HG02623 (cell line): ENCODE data around the gene PSME1.

Experiments
- ATAC-seq: cut with Tn5 transposase; IDR thresholded peaks from one replicate; pipeline ENCODE4 v1.9.1; 2021; ENCODE audit warnings: moderate library complexity; ENCODE audit not compliant: unreplicated experiment

PSME1 gene

DNA sequence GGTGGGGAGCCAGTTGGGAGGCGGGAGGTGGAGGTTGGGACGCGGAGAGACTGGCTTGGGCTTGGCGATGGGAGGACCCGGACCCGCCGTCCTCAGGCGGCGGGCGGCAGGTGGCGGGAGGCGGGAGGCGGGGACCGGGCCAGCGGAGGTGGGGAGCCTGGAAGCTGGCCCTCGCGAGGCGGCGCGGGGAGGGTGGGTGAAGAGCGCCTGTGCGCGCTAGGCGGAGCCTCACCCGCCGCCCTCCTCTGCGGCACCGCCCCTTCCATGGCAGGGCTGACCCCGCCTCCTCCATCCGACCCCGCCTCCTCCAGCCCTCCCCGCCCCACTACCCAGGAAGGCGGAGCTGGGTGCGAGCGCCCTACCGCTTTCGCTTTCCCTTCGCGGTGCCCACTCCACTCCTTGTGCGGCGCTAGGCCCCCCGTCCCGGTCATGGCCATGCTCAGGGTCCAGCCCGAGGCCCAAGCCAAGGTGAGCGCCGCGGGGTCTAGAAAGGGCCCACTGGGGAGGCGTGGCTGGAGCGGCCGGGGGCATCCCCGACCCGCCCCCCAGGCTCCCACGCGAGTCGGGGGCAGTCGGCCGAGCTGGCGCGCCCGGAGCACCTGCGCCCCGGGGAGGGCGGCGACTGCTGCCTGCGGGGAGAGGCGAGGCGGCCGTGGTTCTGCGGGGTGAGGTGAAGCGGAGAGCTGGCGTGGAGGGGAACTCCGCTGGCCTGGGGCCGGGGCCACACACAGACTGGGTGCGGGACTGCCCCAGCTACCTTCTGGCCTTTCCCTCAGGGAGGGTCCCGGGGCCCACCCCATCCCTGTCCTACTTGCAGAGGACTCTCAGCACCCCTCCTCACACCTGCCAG lies at the start of gene PSME1:
PSME1 (plus strand) TSS at position 361 of the 850 bp plus-strand sequence; CDS start at position 430, 69 bp downstream.
- peak; percentile 80 for ATAC-seq

DNA sequence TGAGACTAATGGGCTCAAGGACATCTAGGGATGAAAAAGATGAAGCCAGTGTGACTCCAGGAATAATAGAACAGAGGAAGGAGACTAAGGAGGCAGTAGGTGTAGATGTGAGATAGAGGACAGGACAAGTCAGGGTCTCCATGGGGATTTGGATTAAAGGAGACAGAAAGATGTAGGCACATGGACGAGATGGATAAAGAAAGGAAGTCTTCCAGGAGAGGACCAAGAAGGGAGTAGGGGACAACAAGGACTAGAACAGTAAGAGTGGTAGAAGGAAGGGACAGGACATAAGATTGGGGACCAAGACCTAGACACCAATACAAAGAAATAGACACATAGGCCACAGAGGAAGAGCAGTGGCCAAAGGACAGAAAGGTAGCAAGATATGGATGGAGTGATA lies 49.0 kb upstream of the PSME1 start:
- ATAC-seq, result no peak

DNA sequence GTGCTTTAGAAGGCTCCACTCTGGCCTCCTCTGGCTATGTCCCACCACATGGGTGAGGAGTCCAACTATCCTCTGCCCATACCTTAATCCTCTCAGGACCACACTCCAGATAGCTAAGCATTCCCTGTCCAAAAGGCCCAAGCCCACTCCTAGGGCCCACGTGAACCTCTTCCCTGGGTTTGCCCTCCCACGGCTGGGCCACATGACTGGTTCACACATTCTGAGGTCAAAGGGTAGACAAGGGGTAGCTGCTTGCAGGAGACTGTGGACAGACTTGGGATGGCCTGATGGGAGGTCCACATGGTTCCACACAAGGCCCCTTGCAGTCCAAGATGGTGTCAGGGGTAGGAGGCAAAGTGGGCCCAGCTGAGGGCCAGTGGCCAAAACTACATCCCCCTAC lies 47.9 kb upstream of the PSME1 start:
- no peak for ATAC-seq

DNA sequence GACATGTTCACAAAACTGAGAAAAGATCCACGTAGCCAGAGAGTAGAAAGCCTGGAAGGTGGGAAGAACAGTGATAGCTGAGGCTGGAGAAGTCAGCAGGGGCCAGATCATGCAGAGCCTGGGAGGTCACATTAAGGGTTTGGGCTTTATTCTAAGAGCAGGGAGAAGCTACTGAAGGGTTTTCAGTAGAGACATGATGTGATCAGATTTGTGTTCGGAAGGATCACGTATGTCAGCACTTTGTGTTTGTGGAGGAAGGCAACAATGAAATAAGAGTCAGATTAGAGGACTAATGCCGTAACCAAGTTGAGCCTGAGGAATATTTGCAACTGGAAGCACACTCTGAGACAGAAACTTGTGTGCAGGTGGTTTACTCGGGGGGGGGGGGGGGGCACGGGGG lies 46.1 kb upstream of the PSME1 start:
- ATAC-seq, result no peak

DNA sequence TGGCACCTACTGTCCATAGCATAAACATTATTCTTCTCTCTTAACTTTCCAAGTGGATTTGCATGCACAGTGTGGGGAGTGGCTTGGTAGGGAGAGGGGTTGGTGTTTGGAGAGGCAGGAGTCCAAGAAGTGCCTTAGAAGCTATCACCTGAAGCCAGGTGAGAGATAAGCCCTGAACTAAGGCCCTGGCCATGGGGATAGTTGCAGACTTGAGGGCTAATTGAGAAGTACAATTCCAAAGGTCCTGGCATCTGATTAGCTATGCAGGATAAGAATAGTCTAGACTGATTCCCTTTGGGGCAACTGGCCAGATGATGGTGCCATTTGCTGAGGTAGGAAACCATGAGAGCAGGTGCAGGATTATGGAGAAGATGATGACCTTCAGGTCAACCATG lies 43.9 kb upstream of the PSME1 start:
- ATAC-seq, result no peak

DNA sequence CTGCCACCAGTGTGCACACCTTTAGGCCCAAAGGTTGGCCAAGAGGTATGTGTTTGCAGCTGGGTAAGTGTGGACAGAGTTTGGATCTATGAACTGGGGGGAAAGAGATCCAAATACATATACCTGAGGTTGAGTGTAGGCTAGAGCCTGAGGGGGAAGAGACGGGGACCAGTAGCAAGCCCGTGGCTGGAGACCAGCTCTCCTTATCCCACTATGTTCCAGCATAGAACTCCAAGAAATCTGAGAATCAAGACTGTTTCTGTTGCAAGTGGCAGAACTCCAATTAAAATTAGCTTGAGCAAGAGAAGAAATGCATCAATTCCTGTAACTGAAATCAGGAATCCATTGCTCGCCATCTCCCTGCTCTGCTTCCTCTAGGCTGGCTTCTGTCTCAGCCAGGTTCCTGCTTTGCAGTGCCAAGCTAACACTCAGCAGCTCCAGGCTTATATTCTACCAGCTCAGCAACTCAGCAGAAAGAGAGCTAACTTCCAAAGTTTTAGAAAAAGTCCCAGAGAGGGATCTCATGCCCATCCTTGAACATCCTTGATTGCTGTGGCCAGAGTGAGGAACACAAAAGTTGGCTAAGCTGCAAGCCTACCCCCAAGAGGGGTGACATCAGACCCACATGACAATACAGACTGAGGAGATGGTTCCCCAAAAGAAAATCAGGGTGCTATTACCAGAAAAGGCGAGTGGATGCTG lies 43.3 kb upstream of the PSME1 start:
- ATAC-seq, result no peak

DNA sequence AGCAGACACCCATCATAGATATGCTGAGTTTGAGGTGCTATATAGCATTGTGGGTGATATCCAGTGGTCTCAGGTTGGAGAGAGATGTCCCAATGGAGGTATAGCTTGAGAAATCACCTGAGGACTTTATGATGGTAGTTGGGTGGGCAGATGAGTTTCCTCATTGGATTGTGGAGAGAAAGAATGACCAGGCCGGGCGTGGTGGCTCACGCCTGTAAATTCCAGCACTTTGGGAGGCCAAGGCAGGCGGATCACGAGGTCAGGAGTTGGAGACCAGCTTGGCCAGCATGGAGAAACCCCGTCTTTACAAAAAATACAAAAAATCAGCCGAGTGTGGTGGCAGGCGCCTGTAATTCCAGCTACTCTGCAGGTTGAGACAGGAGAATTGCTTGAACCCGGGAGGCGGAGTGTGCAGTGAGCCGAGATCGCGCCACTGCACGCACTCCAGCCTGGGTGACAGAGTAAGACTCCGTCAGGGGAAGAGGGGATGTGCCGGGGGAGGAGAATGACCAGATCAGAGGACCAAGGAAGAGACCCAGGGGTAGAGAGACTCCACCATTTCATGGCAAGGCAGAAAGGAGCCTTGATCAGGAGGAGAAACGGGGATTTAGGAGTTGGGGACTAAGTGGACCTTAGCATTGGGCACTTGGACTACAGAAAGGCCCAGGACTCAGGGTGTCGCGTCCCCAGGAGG lies 42.6 kb upstream of the PSME1 start:
- no peak for ATAC-seq

DNA sequence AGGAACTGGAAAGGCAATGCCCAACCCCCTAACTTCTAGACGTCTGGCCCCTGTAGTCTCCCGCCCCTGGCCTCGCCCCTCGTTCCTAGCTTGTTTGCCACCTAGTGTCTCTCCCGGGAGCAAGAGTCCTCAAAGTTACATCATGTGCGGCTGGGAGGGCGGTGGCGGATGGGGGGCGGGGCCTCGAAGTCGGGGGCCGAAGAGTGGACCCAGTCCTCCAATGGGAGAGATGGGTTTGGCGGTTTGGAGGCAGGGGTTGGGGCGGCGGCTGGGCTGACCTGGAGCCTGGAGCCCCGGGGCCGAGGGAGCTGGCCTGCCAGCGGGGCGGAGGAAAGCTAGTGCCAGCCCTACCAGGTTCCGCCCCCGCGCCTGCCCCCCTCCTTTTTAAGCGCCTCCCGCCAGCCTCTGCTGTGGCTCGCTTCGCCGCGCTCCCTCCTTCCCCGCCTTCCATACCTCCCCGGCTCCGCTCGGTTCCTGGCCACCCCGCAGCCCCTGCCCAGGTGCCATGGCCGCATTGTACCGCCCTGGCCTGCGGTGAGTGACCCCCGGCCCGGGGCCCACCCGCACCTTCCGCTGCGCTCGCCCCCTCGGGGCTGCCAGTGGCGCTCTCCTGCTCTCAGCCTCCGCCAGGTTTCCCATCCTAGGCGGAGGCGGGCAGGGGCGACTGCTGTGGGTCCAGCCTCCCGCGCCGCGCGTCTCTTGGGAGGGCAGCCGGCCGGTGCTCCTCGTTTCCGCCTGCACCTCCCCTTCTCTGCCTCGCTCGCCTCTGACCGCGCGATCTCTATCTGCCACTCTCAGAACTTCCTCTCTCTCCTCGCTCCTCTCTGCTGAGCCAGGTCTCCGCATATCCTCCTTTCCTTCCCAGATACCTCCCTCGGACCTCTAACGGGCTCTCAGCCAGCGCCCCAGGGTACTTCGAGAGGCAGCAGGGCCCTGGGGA lies 41.8 kb upstream of the PSME1 start, which contains the start of gene PCK2:
PCK2 (plus strand) TSS at position 411 of the 940 bp plus-strand sequence; CDS start at position 506, 95 bp downstream.
- ATAC-seq, result peak; percentile 41

DNA sequence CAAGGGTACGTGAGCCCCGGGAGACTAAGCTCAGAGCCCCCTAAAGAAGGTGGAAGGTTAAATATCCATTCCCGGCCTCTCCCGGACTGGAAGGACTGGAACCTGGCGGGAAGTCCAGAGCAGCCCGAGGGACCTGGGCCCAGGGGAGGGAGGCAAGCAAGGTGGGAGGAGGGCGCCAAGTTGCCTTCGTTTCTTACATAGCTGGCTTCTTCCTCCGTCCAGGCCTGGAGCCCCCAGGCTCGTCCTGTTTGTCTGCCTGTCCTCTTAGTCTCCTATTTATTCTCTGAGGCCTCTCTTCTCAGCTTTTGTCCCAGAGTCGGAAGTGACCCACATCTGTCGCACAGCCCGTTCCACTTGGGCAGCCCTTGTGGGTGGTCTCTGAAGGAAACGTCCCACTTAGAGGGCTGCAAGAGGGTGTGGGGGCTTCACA lies 41.1 kb upstream of the PSME1 start:
- ATAC-seq, result no peak

DNA sequence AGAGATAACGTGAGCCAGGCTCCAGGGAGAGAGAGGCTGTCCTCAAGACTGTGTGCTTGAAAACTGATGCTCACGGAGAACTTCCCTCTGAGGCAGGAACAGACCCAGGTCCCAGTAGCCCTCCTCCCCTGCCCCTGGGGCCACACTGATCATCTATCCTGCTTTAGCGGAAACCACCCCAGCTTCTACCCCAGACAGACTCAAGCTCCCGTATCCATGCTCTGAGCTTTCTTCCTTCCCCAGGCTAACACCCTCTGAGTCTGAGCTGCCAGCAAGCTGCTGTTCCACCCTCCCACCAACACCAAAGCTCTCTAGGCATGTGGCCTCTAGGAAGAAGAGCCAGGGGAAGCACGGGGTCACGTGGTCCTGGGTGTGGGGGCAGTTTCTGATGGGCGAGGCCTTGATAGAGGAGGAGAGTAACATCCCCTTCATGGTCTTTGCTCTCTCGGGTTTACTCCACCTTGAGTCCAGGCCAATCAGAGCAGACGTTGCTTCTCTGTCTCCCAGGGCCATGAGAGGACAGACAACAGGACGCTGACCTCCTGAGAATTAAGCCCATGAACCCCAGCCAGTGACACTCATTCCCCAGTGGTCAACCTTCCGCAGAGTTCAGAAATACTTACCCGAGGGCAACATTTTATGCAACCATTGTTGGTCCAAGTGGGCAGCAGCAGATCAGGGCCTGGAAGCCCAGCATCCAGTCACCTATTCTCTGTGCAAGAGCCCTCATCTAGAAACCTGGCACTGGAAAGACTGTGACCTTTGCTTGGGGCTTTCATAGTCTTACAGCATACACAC lies 40.5 kb upstream of the PSME1 start:
- peak; percentile 68 for ATAC-seq

DNA sequence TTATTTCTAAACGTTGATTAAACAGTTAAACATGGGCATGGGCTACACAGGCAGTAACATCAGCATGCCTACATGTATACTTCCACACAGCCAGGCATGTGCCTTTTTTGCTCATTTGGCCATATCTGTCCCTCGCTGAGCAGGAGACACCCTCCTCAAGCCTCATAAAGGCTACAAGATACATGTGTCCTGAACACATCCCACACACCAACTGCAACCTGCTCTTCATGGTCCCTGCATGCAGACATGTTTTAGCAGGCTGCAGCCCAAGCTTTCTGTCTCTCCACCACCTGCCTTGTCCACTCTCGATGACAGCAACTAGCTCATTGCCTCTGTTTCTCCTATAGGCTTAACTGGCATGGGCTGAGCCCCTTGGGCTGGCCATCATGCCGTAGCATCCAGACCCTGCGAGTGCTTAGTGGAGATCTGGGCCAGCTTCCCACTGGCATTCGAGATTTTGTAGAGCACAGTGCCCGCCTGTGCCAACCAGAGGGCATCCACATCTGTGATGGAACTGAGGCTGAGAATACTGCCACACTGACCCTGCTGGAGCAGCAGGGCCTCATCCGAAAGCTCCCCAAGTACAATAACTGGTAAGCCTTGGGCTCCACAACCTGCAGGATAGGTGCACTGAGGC lies 39.3 kb upstream of the PSME1 start:
- ATAC-seq, result no peak

DNA sequence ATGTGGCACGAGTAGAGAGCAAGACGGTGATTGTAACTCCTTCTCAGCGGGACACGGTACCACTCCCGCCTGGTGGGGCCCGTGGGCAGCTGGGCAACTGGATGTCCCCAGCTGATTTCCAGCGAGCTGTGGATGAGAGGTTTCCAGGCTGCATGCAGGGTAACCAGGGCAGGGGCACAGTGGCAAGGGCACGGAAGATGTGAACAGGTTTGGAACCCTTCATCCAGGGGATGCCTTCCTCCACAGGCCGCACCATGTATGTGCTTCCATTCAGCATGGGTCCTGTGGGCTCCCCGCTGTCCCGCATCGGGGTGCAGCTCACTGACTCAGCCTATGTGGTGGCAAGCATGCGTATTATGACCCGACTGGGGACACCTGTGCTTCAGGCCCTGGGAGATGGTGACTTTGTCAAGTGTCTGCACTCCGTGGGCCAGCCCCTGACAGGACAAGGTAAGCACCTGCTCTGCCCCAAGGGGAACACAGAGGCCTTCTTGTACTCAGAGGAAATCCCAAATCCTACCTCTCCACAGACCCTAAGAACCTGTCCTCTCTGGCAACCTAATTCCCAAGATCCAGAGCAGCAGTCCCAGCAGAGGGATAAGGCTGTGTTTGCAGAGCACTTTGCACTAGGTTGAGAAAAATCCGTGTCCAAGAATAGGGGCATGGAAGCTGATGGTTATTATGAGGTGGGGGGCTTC lies 37.6 kb upstream of the PSME1 start:
- no peak for ATAC-seq

DNA sequence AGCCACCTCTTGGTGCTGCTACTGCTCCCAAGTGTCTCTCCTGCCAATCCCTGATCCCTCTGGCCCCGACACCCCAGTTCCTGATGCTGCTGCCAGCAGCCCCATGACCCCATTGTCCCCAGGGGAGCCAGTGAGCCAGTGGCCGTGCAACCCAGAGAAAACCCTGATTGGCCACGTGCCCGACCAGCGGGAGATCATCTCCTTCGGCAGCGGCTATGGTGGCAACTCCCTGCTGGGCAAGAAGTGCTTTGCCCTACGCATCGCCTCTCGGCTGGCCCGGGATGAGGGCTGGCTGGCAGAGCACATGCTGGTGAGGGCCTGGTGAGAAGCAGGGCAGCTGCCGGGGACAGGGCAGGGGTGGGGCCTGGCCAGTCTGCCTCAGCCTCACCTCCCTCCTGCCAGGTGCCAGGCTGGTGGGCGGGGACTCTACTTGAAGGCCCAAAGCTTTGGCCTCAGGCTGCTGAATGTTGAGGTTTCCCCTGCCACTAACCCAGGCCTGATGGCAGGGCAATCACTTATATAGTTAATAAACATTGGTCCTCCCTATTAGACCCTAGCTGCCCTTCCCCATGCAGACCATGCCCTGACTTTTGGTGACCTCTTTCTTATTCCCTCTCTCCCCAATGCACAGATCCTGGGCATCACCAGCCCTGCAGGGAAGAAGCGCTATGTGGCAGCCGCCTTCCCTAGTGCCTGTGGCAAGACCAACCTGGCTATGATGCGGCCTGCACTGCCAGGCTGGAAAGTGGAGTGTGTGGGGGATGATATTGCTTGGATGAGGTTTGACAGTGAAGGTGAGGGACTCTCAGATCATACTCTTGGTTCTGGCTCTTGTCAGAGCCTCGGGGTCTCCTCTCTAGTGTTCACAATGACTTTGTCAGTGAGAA lies 36.8 kb upstream of the PSME1 start:
- ATAC-seq, result no peak

DNA sequence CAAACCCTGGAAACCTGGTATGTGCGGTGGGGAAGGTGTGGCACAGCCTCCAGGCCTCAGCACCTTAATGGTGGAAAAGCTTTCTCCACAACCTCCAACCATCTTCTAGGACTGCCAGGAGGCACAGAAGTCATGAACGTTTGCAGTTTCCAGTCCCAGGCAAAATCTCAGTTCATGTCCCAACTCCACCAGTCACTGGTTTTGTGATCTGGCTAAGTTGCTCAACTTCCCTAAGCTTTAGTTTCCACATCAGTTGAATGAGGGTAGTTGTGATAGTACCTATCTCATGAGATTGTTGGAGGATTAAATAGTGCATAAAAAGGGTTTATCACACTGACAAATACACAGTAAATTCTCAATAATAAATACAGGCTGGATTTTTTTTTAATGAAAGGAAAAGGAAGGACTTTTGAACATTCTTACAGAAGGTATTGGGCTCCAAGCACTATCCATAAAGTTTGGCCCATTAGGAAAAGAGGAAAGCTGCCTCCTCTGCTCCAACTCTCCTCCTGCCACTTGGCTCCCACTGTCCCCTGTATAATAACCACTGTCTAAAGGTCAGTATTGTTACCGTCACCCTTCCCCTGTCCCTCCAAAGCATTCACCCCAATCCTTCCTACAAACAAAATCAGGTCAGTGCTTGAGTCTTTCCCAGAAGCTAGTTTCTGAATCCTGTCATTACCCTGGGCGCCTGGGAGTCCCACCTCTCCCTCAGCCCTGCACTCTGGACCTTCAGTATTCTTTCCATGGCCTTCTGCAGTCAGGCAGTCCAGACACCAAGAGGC lies 35.6 kb upstream of the PSME1 start:
- no peak for ATAC-seq

DNA sequence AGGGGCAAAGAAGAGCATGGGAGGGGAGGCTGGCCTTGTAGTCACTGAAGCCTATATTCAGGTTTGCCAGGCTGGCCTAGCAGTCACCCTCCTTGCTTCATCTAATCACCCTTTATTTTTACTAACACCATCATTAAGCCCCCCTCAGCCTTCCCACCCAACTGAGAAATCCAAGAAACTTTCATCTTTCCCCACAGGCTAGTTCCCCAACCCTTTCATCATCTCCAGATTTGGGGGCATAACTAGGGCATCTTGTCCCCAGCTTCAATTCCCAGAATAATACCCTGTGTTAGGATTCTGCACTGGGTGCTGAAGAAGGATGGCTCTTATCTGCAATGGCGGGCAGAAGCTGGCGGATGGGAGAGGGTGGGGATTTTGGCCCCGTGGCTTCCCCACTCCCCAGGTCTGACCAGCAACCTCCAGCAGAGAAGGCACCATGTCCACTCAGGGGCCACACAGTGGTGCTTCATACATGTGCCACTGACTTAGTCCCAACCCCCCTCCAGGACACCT lies 35.0 kb upstream of the PSME1 start:
- ATAC-seq, result no peak

DNA sequence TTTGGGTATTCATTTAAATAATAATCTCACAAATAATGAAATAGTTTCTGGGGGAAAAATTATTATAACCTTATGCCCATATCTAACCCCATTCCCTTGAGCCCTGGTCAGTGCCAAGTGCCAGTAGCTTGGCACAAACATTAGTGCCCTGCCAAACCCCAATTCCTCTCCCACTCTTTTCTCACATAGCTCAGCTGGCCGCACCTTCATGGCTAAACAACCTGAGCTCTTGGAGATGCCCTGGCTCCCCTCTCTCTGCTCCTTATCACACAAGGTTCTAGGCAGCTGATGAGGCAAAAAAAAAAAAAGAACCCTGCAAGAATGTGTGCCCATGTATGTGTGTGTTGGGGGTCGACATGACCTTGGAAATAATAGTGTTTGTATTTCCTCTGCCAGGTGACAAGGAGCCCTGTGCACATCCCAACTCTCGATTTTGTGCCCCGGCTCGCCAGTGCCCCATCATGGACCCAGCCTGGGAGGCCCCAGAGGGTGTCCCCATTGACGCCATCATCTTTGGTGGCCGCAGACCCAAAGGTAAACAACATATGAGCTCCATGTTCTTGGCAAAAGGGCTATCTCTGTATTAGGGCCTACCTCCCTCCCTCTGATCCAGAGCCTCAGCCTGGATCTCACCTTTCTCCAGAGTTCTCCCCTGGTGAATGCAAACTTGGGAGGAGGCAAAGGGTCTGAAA lies 33.5 kb upstream of the PSME1 start:
- no peak for ATAC-seq
